Keratinocyte (primary cell): ENCODE results near the gene SGSM1.

Source experiments
- EZH2 ChIP-seq: IDR thresholded peaks from one replicate; pipeline ENCODE4 v1.6.1; 2012; ENCODE audit warnings: inconsistent platforms, mild to moderate bottlenecking, low read length, moderate library complexity
- TF ChIP-seq, protein P1 (sequence below), 3 experiments: IDR thresholded peaks in 1 of 3; conservative IDR thresholded peaks in 1 of 3; optimal IDR thresholded peaks in 1 of 3; 2 replicates in 2 of 3; 3 replicates in 1 of 3; pipeline versions ENCODE3 to v1.5.1; 2011; ENCODE audit warnings: low read length in 3 of 3, mild to moderate bottlenecking in 3 of 3, moderate library complexity in 2 of 3, control low read depth in 1 of 3, inconsistent platforms in 1 of 3; ENCODE audit not compliant: insufficient read depth in 2 of 3; ENCODE audit errors: extremely low read depth in 1 of 3

DNA sequence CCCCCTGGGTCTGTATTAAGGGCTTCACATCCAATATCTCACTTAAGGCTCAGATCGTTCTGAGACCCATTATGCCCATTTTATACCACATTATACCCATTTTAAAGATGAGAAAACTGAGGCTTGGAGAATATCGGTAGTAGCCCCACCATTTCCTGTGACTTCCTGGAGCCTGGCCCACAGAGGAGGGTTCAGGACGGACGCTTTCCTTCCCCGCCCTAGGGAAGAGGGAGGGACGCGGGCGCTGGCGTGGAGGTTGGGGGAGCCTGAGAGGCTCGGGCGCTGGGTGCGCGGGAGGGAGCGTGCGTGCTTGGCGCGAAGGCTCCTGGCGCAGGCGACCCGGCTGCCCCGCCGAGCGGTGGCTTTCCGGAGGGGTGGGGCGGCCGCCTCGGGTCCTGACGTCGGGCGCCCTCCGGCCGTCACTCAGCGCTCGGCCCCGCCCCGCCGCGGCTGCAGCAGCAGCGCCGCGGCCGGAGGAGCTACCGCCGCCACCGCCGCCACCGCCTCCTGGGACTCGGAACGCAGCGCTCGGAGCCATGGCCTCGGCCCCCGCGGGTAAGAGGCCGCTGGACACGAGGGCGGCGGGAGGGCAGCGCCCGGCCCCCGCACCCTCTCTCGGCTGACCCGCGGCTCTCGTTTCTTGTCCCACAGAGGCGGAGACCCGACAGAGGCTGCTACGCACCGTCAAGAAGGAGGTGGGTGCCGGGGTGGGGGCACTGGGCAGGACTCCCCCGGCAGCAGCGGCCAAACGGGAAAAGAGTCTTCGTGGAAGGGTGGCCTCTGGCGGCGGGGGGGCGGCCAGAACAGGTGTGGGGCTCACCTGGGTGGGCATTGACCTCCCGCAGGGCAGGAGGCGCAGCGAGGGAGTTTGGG is at the start of gene SGSM1:
- TF ChIP-seq, protein P1, sequence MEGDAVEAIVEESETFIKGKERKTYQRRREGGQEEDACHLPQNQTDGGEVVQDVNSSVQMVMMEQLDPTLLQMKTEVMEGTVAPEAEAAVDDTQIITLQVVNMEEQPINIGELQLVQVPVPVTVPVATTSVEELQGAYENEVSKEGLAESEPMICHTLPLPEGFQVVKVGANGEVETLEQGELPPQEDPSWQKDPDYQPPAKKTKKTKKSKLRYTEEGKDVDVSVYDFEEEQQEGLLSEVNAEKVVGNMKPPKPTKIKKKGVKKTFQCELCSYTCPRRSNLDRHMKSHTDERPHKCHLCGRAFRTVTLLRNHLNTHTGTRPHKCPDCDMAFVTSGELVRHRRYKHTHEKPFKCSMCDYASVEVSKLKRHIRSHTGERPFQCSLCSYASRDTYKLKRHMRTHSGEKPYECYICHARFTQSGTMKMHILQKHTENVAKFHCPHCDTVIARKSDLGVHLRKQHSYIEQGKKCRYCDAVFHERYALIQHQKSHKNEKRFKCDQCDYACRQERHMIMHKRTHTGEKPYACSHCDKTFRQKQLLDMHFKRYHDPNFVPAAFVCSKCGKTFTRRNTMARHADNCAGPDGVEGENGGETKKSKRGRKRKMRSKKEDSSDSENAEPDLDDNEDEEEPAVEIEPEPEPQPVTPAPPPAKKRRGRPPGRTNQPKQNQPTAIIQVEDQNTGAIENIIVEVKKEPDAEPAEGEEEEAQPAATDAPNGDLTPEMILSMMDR (optimal IDR thresholded peaks at IDR 0.05 in 1 of 3, IDR thresholded peaks at IDR 0.05 in 1 of 3, conservative IDR thresholded peaks at IDR 0.05 in 1 of 3; ENCODE audit: extremely low read depth in 1 of 3, insufficient read depth in 2 of 3, low read length in 3 of 3): no peak
- no peak for TF ChIP-seq EZH2
